Stomach (tissue), 4 donors: ENCODE data around the gene AGAP1.

Source experiments
- POLR2AphosphoS5 ChIP-seq, 3 donors: sonication (generic); formaldehyde crosslinking; IDR thresholded peaks; one replicate each; pipeline ENCODE4 v1.6.1; 2016; ENCODE audit warnings: antibody characterized with exemption in 3 of 3
- TF ChIP-seq, protein P1 (sequence below), 7 experiments: fragments of 450-650 bp in 4 of 7; fragments of 200-600 bp in 3 of 7; sonication (generic) in 3 of 7; IDR thresholded peaks; one replicate each; pipeline ENCODE4 v1.5.1; 2016 to 2019; ENCODE audit warnings: antibody characterized with exemption in 7 of 7, control low read depth in 2 of 7, mild to moderate bottlenecking in 1 of 7

- TF ChIP-seq POLR2AphosphoS5 (IDR thresholded peaks at IDR 0.05): no peak
- TF ChIP-seq, protein P1, sequence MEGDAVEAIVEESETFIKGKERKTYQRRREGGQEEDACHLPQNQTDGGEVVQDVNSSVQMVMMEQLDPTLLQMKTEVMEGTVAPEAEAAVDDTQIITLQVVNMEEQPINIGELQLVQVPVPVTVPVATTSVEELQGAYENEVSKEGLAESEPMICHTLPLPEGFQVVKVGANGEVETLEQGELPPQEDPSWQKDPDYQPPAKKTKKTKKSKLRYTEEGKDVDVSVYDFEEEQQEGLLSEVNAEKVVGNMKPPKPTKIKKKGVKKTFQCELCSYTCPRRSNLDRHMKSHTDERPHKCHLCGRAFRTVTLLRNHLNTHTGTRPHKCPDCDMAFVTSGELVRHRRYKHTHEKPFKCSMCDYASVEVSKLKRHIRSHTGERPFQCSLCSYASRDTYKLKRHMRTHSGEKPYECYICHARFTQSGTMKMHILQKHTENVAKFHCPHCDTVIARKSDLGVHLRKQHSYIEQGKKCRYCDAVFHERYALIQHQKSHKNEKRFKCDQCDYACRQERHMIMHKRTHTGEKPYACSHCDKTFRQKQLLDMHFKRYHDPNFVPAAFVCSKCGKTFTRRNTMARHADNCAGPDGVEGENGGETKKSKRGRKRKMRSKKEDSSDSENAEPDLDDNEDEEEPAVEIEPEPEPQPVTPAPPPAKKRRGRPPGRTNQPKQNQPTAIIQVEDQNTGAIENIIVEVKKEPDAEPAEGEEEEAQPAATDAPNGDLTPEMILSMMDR (IDR thresholded peaks at IDR 0.05): no peak
Measured at GRCh38 chr2:235855011-235855410, 361.2 kb downstream of the AGAP1 start.
